Right renal cortex interstitium (tissue), 3 donors: Measurements from ENCODE around the gene TRPV4. TPM values are rescaled to one million over a fixed set of nuclear protein-coding genes. Genes with fewer than 3 reads are reported as not detected.

Source experiments
- polyA plus RNA-seq, 3 donors: library from polyadenylated mRNA; unstranded; fragments of 120-200 nt; gene quantifications; one replicate each; pipeline ENCODE4 v1.2.1, GENCODE V29; 2013; ENCODE audit not compliant: insufficient read length in 3 of 3

TRPV4 gene
- polyA plus RNA-seq, 3 donors = 11.2 to 14.3 (median 12.8) TPM

Other genes with a start within 250 kb of the TRPV4 start
- gene FAM222A, start 119.6 kb downstream of the TRPV4 start, polyA plus RNA-seq = 1 to 10 TPM; 6.4 to 8.5 (median 6.9) TPM
- gene GLTP, start 47.1 kb upstream of the TRPV4 start, polyA plus RNA-seq = 10 to 100 TPM; 30.9 to 43.5 (median 37.0) TPM
- gene TCHP, start 66.9 kb upstream of the TRPV4 start, polyA plus RNA-seq = 10 to 100 TPM; 21.7 to 22.1 (median 22.0) TPM
- gene GIT2, start 163.0 kb upstream of the TRPV4 start, polyA plus RNA-seq = 10 to 100 TPM; 29.8 to 32.2 (median 30.7) TPM
- gene ANKRD13A, start 166.0 kb upstream of the TRPV4 start, polyA plus RNA-seq = 10 to 100 TPM; 36.9 to 41.6 (median 38.1) TPM
- gene C12orf76, start 215.1 kb upstream of the TRPV4 start, polyA plus RNA-seq = 10 to 100 TPM; 29.1 to 31.6 (median 30.6) TPM